GM18498 (cell line): ENCODE measurements around the gene ASGR1.
"Not testable (repeated sequence)": the region's sequence is repeated elsewhere in the genome, so short reads cannot be mapped to it uniquely, and the experiment has no call there.

ENCODE experiments used
- ATAC-seq: cut with Tn5 transposase; IDR thresholded peaks from one replicate; pipeline ENCODE4 v1.9.1; 2021; ENCODE audit warnings: mild to moderate bottlenecking, moderate library complexity; ENCODE audit not compliant: unreplicated experiment

The ASGR1 gene

DNA sequence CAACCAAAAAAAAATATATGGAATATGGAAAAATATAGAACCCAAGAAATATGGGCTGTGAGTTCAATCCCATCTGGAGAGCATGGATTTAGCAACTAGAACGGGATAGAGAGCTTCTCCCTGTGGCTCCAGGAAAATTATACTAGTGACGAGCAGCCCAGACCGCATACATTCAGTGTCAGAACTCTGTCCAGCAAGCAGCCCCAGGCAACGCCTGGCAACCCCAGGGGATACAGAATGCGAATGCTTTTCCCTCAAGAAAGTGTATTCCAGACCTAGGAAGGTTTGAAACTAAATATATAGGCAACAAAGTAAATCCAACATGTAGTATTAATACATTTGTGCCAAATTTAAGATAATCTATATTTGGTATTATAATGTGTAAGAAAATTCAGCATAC lies 51.0 kb downstream of the ASGR1 start:
- no peak for ATAC-seq

DNA sequence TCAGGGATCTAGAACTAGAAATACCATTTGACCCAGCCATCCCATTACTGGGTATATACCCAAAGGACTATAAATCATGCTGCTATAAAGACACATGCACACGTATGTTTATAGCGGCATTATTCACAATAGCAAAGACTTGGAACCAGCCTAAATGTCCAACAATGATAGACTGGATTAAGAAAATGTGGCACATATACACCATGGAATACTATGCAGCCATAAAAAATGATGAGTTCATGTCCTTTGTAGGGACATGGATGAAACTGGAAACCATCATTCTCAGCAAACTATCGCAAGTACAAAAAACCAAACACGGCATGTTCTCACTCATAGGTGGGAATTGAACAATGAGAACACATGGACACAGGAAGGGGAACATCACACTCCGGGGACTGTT lies 51.7 kb downstream of the ASGR1 start:
- not testable (repeated sequence) for ATAC-seq

DNA sequence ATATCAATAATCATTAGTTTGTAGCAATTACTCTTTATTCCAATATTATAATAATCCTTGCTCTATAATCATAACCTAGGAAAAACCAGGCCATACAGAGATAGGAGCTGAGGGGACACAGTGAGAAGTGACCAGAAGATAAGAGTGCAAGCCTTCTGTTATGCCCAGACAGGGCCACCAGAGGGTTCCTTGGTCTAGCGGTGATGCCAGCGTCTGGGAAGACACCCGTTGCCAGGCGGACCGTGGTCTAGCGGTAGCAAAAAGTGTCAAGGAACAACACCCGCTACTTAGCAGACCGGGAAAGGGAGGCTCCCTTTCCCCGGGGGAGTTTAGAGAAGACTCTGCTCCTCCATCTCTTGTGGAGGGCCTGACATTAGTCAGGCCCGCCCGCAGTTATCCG lies 52.8 kb downstream of the ASGR1 start:
- not testable (repeated sequence) for ATAC-seq

DNA sequence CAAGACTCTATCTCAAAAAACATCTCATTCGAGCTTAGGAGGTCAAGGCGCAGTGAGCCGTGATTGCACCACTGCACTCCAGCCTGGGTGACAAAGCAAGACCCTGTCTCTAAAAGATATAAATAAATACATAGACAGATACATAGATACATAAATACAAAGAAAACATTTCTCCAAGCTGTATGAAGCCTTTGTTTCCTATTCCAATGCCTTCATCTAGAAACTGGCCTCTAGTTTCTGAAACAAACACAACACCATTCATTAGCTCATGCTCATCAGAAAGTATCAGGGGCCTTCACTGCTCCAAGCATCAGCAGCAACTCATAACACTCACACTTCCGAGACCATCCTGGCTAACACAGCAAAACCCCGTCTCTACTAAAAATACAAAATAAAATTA lies 54.2 kb downstream of the ASGR1 start:
- ATAC-seq, result no peak

DNA sequence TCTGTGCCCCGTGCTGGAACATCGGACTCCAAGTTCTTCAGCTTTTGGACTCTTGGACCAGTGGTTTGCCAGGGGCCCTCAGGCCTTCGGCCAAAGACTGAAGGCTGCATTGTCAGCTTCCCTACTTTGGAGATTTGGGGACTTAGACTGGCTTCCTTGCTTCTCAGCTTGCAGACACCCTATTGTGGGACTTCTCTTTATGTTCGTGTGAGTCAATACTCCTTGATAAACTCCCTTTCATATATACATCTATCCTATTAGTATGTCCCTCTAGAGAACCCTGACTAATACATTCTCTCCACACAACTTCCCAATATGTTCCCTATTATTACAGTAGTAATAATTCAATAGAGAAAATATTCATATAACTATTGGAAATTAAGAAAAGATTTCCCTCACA lies 55.3 kb downstream of the ASGR1 start:
- ATAC-seq, result no peak
